ENCODE data around the gene RTP2. TPM values are rescaled to one million over a fixed set of nuclear protein-coding genes. Genes with fewer than 3 reads are reported as not detected.

The RTP2 gene
- total RNA-seq, 1 donor from 2014 or later = not detected

- Mint-ChIP-seq H3K4me3 (no peak overlapping the region), H3K27me3 (ENCODE audit: insufficient read depth, low read depth) (peaks cover 3% of the 10 kb centered on the region), H3K4me1 (no peaks in the 10 kb centered on the region), H3K9me3 (no peaks in the 10 kb centered on the region), H3K27ac (no peak overlapping the region), H3K36me3 (no peaks in the 10 kb centered on the region)
- no peak overlapping the region for H3K4me2 ChIP-seq
- no peaks in the 10 kb centered on the region for H3K36me3 ChIP-seq
- H3K27me3 ChIP-seq = peaks cover 3% of the 10 kb centered on the region
- no peaks in the 10 kb centered on the region for H3K9me3 ChIP-seq (ENCODE audit: low read depth)
- H3K4me1 ChIP-seq = no peaks in the 10 kb centered on the region
- no peak overlapping the region for H3K27ac ChIP-seq
- TF ChIP-seq CTCF (IDR thresholded peaks at IDR 0.05) = no peak
- no peak for TF ChIP-seq EZH2 (IDR thresholded peaks at IDR 0.05)
- no peak for TF ChIP-seq EZH2phosphoT487 (IDR thresholded peaks at IDR 0.05)
- no peak overlapping the region for H3K4me3 ChIP-seq
- no peak overlapping the region for H2AFZ ChIP-seq (replicated peaks)
- no peaks in the 10 kb centered on the region for H3F3A ChIP-seq (ENCODE audit: low read depth)
- H4K20me1 ChIP-seq (ENCODE audit: low read depth) = no peaks in the 10 kb centered on the region
- no peaks in the 10 kb centered on the region for H3K79me2 ChIP-seq (ENCODE audit: low read depth)
- no peak for DNase-seq (ENCODE audit: low spot score)
- H3K9ac ChIP-seq = no peak overlapping the region
Measured at GRCh38 chr3:187661267-187661666, 41.1 kb downstream of the RTP2 start.

- no peak overlapping the region for H3K4me3 ChIP-seq
- no peaks in the 10 kb centered on the region for H3K79me2 ChIP-seq (ENCODE audit: low read depth)
- no peak overlapping the region for H2AFZ ChIP-seq (replicated peaks)
- no peaks in the 10 kb centered on the region for H3K9me3 ChIP-seq (ENCODE audit: low read depth)
- Mint-ChIP-seq H3K27me3 (ENCODE audit: insufficient read depth, low read depth) (peaks cover 4% of the 10 kb centered on the region), H3K4me1 (no peaks in the 10 kb centered on the region), H3K36me3 (no peaks in the 10 kb centered on the region), H3K9me3 (no peaks in the 10 kb centered on the region), H3K4me3 (no peak overlapping the region), H3K27ac (no peak overlapping the region)
- no peaks in the 10 kb centered on the region for H3K4me1 ChIP-seq
- no peaks in the 10 kb centered on the region for H3K36me3 ChIP-seq
- no peak for TF ChIP-seq EZH2 (IDR thresholded peaks at IDR 0.05)
- TF ChIP-seq EZH2phosphoT487 (IDR thresholded peaks at IDR 0.05) = no peak
- TF ChIP-seq CTCF (IDR thresholded peaks at IDR 0.05) = no peak
- H4K20me1 ChIP-seq (ENCODE audit: low read depth) = no peaks in the 10 kb centered on the region
- no peaks in the 10 kb centered on the region for H3F3A ChIP-seq (ENCODE audit: low read depth)
- H3K27me3 ChIP-seq = no peaks in the 10 kb centered on the region
- H3K9ac ChIP-seq = no peak overlapping the region
- no peak overlapping the region for H3K27ac ChIP-seq
- H3K4me2 ChIP-seq = no peak overlapping the region
- no peak for DNase-seq (ENCODE audit: low spot score)
Measured at GRCh38 chr3:187651282-187651681, 51.1 kb downstream of the RTP2 start.

Other genes with a start within 250 kb of the RTP2 start
- not detected in 2 replicates for gene SST, start 32.2 kb downstream of the RTP2 start, total RNA-seq (ENCODE audit: low replicate concordance)
- gene BCL6, start 42.9 kb upstream of the RTP2 start, total RNA-seq (ENCODE audit: low replicate concordance) = 14.2 and 20.3 TPM in 2 replicates

All from neural progenitor cell (in vitro differentiated cells).